Renal cortex interstitium (tissue), 11 donors: ENCODE measurements around the gene CCDC69. TPM values are rescaled to one million over a fixed set of nuclear protein-coding genes. Genes with fewer than 3 reads are reported as not detected.
A peak's percentile ranks its signal among the peaks of the same experiment; 100 is the strongest.
"Not testable (repeated sequence)": the region's sequence is repeated elsewhere in the genome, so short reads cannot be mapped to it uniquely, and the experiment has no call there.

ENCODE experiments used
- DNase-seq, 11 donors: peaks; one replicate each; pipeline ENCODE4 v3.0.0-alpha.2; 2013; ENCODE audit warnings: low read depth in 9 of 11, low spot score in 4 of 11; ENCODE audit errors: extremely low read depth in 1 of 11
- polyA plus RNA-seq, 3 donors: library from polyadenylated mRNA; unstranded; fragments of 120-200 nt; gene quantifications; one replicate each; pipeline ENCODE4 v1.2.1, GENCODE V29; 2013; ENCODE audit not compliant: insufficient read length in 3 of 3

The CCDC69 gene
- polyA plus RNA-seq, 3 donors: 3.9 to 5.4 (median 4.5) TPM

GRCh38 chr5:151251001-151251551 is 27.2 kb upstream of the CCDC69 start:
- DNase-seq: no peak

DNA sequence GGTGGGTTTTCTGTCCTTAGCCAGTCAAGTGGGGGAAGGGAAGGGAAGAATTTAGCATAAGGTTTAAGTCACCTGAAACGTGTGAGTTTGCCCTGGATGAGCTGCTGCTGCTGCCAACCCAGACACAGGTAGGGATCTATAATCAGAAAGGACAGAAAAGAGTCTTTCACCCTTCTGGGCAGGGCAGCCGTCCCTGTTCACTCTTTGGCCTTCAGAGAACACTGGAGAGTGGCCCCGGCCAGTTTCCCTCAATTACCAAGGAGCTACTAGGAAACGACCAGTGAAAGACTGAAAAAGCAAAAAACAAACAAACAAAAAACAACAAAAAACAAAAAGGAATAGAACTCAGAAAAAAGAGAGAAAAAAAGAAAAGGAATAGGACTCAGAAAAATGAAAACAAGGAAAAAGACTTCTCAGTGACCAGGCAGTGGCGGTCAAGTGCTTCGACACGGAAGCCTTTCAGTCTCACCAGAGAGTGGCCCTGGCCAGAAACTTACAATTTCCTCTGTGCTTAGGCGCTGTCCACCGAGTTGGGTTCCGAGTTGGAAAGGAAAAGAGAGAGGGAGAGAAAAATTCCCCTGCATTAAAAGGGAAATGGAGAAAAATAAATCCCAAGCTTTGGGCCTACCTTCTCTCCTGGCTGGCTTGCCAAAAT is 26.6 kb upstream of the CCDC69 start:
- DNase-seq: no peak

DNA sequence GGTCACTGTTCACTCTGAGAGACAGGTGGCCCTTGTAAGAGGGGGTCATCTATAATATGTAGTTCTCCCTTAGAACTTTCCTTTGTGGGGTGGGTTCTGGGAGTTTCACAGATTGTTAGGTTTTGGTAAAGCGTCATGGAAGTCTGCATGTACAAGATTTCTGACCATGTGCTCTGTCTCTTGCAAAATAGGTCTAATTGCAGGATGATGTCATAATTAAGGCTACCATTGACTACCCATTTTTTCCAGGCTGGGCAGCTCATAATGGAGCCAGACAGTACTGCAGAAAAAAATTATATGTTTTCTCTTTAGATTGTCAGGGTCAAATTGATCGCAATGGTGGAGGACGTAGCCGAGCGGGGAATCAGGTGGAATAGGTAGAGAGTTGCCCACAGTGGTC is 25.4 kb upstream of the CCDC69 start:
- DNase-seq: no peak

GRCh38 chr5:151248651-151249050 is 24.8 kb upstream of the CCDC69 start:
- DNase-seq: no peak

- no peak for DNase-seq
These were observed 21.9 kb upstream of the CCDC69 start for GRCh38 chr5:151245680-151246219.

- DNase-seq: no peak
These were observed 20.3 kb upstream of the CCDC69 start for GRCh38 chr5:151244206-151244605.

DNA sequence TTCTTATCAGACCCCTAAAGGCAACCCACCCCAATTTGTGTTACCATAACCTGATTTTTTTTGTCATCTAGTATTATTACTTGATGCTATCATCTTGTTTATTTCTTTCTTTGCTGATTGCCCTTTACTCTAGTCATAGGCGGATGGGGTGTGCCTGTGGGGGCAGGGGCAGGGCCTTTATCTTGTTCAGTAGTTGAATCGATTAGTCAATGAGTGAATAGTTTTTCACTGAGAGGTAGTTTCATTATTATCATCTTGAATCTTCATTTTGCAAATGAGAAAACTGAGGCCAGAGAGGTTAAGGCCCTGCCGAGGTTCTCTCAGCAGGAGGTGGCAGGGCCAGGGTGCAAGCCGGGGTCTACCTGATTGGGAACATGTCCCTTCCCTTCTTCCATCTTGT is 19.7 kb upstream of the CCDC69 start:
- DNase-seq: no peak

DNA sequence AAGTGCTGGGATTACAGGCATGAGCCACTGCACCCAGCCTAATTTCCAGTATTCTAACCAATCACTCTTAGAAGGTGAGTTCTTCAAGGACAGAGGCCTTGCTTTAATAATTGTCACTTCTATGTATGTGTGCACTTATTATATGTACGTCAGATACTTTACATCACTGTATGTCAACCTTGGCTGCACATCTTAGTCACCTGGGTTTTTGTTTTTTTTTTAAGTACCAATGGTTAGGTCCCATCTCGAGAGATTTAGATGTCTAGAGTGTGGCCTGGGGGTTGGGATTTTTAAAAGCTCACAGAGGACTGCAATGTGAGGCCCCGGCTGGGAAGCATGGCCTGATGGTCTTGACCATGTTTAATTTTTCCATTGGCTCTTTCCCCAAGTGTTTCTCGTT is 19.2 kb upstream of the CCDC69 start:
- no peak for DNase-seq

GRCh38 chr5:151240924-151241635 is 17.2 kb upstream of the CCDC69 start:
- DNase-seq: no peak

DNA sequence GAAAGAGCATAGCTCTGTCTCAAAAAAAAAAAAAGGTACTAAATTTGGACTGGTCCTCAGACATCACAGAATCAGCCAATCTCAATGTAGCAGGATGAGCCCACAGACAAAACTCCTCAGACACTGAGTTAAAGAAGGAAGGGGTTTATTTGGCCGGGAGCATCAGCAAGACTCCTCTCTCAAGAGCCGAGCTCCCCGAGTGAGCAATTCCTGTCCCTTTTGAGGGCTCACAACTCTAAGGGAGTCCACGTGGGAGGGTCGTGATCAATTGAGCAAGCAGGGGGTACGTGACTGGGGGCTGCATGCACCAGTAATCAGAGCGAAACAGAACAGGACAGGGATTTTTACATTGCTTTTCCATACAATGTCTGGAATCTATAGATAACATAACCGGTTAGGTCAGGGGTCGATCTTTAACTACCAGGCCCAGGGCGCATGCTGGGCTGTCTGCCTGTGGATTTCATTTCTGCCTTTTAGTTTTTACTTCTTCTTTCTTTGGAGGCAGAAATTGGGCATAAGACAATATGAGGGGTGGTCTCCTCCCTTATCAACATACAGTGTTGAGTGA is 16.5 kb upstream of the CCDC69 start:
- DNase-seq: not testable (repeated sequence)

- peak in 7 of 11 donors; percentile 43 to 68 (median 61) for DNase-seq
These were observed 15.5 kb upstream of the CCDC69 start for GRCh38 chr5:151239237-151239861.

DNA sequence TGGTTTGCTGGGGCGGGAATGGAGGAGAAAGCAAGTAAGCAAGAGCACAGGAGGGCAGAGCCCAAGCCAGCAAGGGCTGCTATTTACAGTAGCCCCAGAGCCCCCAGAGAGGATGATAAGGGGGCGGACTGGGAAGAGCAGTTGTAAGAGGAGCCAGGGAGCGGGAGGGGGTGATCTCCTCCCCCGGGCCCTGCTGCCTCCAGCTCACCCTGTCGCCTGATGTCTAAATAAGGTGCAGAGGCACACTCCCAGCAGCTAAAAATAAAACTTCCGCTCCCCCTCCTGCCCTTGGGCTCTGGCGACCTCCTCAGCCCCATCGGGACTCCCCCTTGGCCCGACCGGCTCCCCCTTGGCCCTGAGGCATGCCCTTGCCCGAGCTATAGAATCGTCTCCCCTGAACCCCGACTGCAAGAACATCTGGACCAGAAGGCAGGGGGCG is 14.4 kb upstream of the CCDC69 start:
- DNase-seq: no peak

- no peak for DNase-seq
These were observed 13.8 kb upstream of the CCDC69 start for GRCh38 chr5:151237685-151238084.

DNA sequence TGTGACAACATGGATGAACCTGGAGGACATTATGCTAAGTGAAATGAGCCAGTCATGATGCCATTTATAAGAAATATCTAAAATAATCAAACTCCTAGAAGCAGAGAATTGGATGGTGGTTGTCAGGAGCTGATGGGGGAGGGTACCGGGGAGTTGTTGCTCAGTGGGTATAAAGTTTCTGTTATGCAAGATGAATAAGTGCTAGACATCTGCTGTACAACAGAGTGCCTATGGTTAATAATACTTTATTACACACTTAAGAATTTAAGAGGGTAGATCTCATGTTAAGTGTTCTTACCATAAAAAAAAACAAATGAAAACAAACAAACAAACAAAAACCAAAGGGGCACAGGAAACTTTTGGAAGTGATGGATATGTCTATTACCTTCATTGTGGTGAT is 13.0 kb upstream of the CCDC69 start:
- no peak for DNase-seq

DNA sequence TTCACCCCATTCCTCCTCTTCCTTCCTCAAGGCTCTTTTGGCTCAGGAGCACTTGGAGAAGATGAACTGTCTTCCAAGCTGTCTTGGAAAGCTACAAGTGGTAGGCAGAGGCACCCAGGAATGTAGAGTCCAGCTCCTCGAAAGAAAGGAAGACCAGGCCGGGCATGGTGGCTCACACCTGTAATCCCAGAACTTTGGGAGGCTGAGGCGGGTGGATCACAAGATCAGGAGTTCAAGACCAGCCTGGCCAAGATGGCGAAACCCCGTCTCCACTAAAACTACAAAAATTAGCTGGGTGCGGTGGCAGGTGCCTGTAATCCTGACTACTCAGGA is 11.3 kb upstream of the CCDC69 start:
- not testable (repeated sequence) for DNase-seq

DNA sequence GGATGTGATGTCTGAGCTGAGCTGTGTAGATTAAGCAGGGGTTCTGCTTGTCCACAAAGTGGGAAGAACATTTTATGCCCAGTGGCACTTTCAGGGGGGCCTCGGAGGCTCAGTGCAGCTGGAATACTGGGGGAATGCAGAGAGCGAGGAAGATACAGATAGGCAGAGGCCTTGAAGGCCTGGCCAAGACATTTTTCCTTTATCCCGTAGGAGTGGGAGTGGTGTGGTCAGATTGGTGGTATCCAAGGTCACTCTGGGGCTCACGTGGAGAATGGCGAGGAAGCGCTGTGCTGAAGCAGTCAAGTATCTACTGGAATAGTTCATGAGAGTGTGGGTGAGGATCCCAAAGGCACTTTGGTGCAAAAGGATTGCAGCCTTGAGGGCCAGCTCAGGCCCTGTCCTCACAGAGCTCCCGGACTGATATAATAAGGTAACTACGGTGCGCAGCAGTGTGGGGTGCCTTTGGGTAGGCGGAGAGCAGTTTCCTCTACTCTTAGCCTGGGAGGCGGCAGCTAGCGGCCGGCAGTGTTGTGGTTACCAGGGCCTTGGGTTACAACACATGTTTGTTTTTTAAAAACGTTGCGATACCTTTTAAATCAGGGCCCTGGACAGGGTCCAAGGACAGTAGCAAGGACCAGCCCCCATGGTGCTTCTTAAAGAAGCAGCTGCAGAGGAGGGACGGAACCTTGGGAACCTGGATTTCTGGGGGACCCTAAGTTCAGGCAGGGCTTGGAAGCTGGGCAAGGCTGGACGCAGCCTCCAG is 10.8 kb upstream of the CCDC69 start:
- DNase-seq: peak in 4 of 11 donors; percentile 17 to 37 (median 27)

- no peak for DNase-seq
These were observed 9.8 kb upstream of the CCDC69 start for GRCh38 chr5:151233616-151234085.

- no peak for DNase-seq
These were observed 7.5 kb upstream of the CCDC69 start for GRCh38 chr5:151231359-151231758.
